K562 (cell line): Measurements from ENCODE around the gene RDH14. TPM values are rescaled to one million over a fixed set of nuclear protein-coding genes. Genes with fewer than 3 reads are reported as not detected.

Experiments
- ATAC-seq: fragments of 200-7000 bp; cut with Tn5 transposase; 3 replicates; pipeline ENCODE4 v1.9.1; 2020; ENCODE audit warnings: moderate library complexity
- BruUV-seq: library from RNA; stranded (reverse); fragments of 400-500 nt; replicated peaks from 2 replicates; lab custom pipeline; 2021; lab: Mats Ljungman, UMichigan
- CTCF ChIA-PET: fragments of 300-600 bp; formaldehyde crosslinking; extraction: SDS; loops from one replicate; lab custom pipeline; 2021; ENCODE audit warnings: low intra/inter-chr PET ratio; lab: Yijun Ruan, JAX
- POLR2A ChIA-PET: fragments of 300-600, 350-650 bp; sonication (Branson Sonifier 250); formaldehyde crosslinking; extraction: SDS; loops from one replicate; lab custom pipeline; 2021; ENCODE audit warnings: antibody characterized with exemption, inconsistent platforms; lab: Yijun Ruan, JAX
- DNase-seq, 4 experiments: peaks; one replicate each; pipeline versions ENCODE4 v3.0.0 to v3.0.0-alpha.2; 2011 to 2018; ENCODE audit warnings: low spot score in 3 of 4, mixed read lengths in 3 of 4; ENCODE audit errors: extremely low read depth in 1 of 4
- FAIRE-seq: peaks from 2 replicates; lab custom pipeline; 2011; peaks lifted over from hg19 to GRCh38; lab: Jason Lieb, UNC
- H2AFZ ChIP-seq: 2 replicates; pipeline ENCODE4 v1.6.0; 2011; ENCODE audit warnings: low read depth, low read length, control low read depth, inconsistent platforms
- H3K27ac ChIP-seq: fragments of 200-600 bp; 3 replicates; pipeline ENCODE4 v1.8.0; 2011; ENCODE audit warnings: low read depth, mild to moderate bottlenecking, control low read depth, inconsistent platforms, low read length, moderate library complexity, mixed read lengths; ENCODE audit errors: extremely low read depth
- H3K27me3 ChIP-seq, 2 experiments: fragments of 300-600 bp in 1 of 2; 2 replicates in 1 of 2; 3 replicates in 1 of 2; pipeline versions ENCODE4 v1.6.0 to v1.8.0; 2011; ENCODE audit warnings: inconsistent platforms in 2 of 2, low read length in 2 of 2, mild to moderate bottlenecking in 1 of 2, mixed read lengths in 1 of 2, moderate library complexity in 1 of 2; ENCODE audit not compliant: control insufficient read depth in 2 of 2, insufficient read depth in 2 of 2
- H3K36me3 ChIP-seq: fragments of 300-600 bp; 3 replicates; pipeline ENCODE4 v1.8.0; 2011; ENCODE audit warnings: mild to moderate bottlenecking, low read length, inconsistent platforms; ENCODE audit not compliant: control insufficient read depth, insufficient read depth
- H3K4me1 ChIP-seq, 2 experiments: fragments of 200-600 bp in 1 of 2; replicated peaks in 1 of 2; 2 replicates in 1 of 2; 3 replicates in 1 of 2; pipeline versions ENCODE4 v1.5.1 to v1.8.0; 2011; ENCODE audit warnings: inconsistent platforms in 2 of 2, low read length in 2 of 2, mild to moderate bottlenecking in 1 of 2, mixed read lengths in 1 of 2, moderate library complexity in 1 of 2; ENCODE audit not compliant: control insufficient read depth in 2 of 2, insufficient read depth in 2 of 2
- H3K4me2 ChIP-seq: 2 replicates; pipeline ENCODE4 v1.6.1; 2011; ENCODE audit warnings: low read length, control low read depth, inconsistent platforms, mixed read lengths; ENCODE audit not compliant: insufficient read depth
- H3K4me3 ChIP-seq: fragments of 200-600 bp; sonication (generic), shearing (Covaris generic); 2 replicates; pipeline ENCODE4 v1.5.1; 2016; ENCODE audit warnings: control low read depth, inconsistent platforms
- H3K79me2 ChIP-seq: fragments of 200-600 bp; 3 replicates; pipeline ENCODE4 v1.8.0; 2011; ENCODE audit warnings: low read length, inconsistent platforms; ENCODE audit not compliant: control insufficient read depth, insufficient read depth
- H3K9ac ChIP-seq, 2 experiments: 2 replicates each; pipeline versions ENCODE4 v1.6.0 to v1.6.1; 2011; ENCODE audit warnings: low read depth in 2 of 2, low read length in 2 of 2, control low read depth in 1 of 2, inconsistent platforms in 1 of 2, mild to moderate bottlenecking in 1 of 2, mixed read lengths in 1 of 2; ENCODE audit not compliant: insufficient read depth in 1 of 2
- H3K9me1 ChIP-seq: one replicate; pipeline ENCODE4 v1.6.0; 2011; ENCODE audit warnings: inconsistent platforms, mild to moderate bottlenecking, low read length, moderate library complexity; ENCODE audit not compliant: control insufficient read depth, insufficient read depth
- H3K9me3 ChIP-seq: replicated peaks from 2 replicates; pipeline ENCODE4 v1.5.1; 2011; ENCODE audit warnings: low read depth, low read length, inconsistent platforms; ENCODE audit not compliant: control insufficient read depth, insufficient read depth
- H4K20me1 ChIP-seq: replicated peaks from 2 replicates; pipeline ENCODE4 v1.6.1; 2011; ENCODE audit warnings: low read length, inconsistent platforms, mixed read lengths; ENCODE audit not compliant: control insufficient read depth, insufficient read depth
- GATAD2A ChIP-seq: fragments of 450-650 bp; IDR thresholded peaks from 2 replicates; pipeline ENCODE4 v1.6.1; 2017
- NFIC ChIP-seq: fragments of 450-650 bp; IDR thresholded peaks from 2 replicates; pipeline ENCODE4 v1.6.1; 2017; ENCODE audit warnings: mild to moderate bottlenecking, inconsistent platforms
- WGBS: fragments of 100-300 bp; shearing (Covaris generic); methylation state at CpG from one replicate; pipeline ENCODE4 v1.1.6; 2016; ENCODE audit warnings: low coverage, mixed read lengths; ENCODE audit not compliant: insufficient coverage; ENCODE audit errors: missing lambda C conversion rate; 5-methylcytosine and 5-hydroxymethylcytosine counted together
- in situ Hi-C: fragments of 300-500 bp; cut with MboI; formaldehyde crosslinking; loops from 4 replicates; pipeline ENCODE4 v1.15.0; 2018; ENCODE audit warnings: inconsistent platforms, mixed read lengths
- intact Hi-C: fragments of 100-400 bp; cut with micrococcal nuclease; formaldehyde crosslinking; loops from 2 replicates; pipeline ENCODE4 v1.14.2; 2022
- polyA plus RNA-seq, 8 experiments: library from polyadenylated mRNA; depleted of rRNA in 4 of 8; stranded (reverse) in 5 of 8; unstranded in 3 of 8; fragments of >200 nt; fragmentation: Nextera tagmentation in 2 of 8; fragmentation: Illumina TruSeq in 1 of 8; extraction: Ambion mirVana in 2 of 8; extraction: Trizol in 1 of 8; gene quantifications; 2 replicates each; pipeline versions ENCODE4 v1.2.1 to v1.2.3, GENCODE V29; 2011 to 2014; ENCODE audit warnings: inconsistent platforms in 1 of 8, missing spikeins in 1 of 8
- total RNA-seq, 7 experiments: library from RNA; depleted of rRNA in 6 of 7; stranded (reverse); fragments of >200 nt in 6 of 7; fragmentation: Illumina TruSeq in 2 of 7; extraction: Trizol in 2 of 7; gene quantifications; 2 replicates each; pipeline versions ENCODE4 v1.2.1 to v1.2.3, GENCODE V29; 2011 to 2021; ENCODE audit warnings: low replicate concordance in 1 of 7
- TF ChIP-seq, protein P1 (sequence below): fragments of 250-450 bp; sonication (Bioruptor Pico); IDR thresholded peaks from 2 replicates; pipeline ENCODE4 v1.5.0; 2020; ENCODE audit warnings: mild to moderate bottlenecking

Gene RDH14
- total and polyA plus RNA-seq, 9 of the 15 experiments (the other 6 are each of a cell fraction or from before 2014, with no cell fraction given): 6.7 to 26.2 (median 20.9) TPM

DNA sequence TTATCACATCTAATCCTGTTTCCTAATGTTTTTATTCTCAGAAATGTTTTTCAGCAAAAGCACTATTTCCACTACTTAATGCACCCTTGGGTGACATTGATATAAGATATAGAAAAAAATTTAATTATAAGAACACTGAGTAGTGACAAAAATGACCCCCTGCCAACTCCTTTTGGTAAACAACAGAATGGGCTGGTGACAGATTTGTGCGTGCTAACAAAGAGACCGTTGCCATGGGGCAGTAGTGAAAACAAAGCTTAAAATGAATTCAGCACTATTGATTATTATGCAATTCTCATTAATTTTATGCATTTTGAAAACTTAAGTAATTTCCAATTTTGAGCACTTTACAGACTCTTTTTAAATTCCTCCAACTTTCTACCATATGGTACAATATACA, 33.1 kb downstream of the RDH14 start:
- FAIRE-seq (no peak), ATAC-seq (no peak), DNase-seq (no peak)
- Histone ChIP-seq H3K9me3 (no peaks in the 10 kb centered on the region), H3K27me3 (no peaks in the 10 kb centered on the region; a peak in 1 of 5 replicates), H3K4me2 (no peak overlapping the region), H3K9ac (no peak overlapping the region), H3K4me3 (no peak overlapping the region), H3K27ac (no peak overlapping the region), H3K79me2 (no peaks in the 10 kb centered on the region), H4K20me1 (no peaks in the 10 kb centered on the region), H3K9me1 (no peaks in the 10 kb centered on the region), H3K36me3 (no peaks in the 10 kb centered on the region), H2AFZ (no peak overlapping the region), H3K4me1 (no peaks in the 10 kb centered on the region)
- intact Hi-C loops: no loop called here
- ChIA-PET POLR2A (no interaction called here), CTCF (no interaction called here)
- TF ChIP-seq, protein P1, sequence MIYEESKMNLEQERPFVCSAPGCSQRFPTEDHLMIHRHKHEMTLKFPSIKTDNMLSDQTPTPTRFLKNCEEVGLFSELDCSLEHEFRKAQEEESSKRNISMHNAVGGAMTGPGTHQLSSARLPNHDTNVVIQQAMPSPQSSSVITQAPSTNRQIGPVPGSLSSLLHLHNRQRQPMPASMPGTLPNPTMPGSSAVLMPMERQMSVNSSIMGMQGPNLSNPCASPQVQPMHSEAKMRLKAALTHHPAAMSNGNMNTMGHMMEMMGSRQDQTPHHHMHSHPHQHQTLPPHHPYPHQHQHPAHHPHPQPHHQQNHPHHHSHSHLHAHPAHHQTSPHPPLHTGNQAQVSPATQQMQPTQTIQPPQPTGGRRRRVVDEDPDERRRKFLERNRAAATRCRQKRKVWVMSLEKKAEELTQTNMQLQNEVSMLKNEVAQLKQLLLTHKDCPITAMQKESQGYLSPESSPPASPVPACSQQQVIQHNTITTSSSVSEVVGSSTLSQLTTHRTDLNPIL (CRISPR knock-in tag): no peak
- in situ Hi-C loops: no loop called here
- WGBS: 4% methylated on average over 2 of the region's 2 CpGs
- no TSS peak for BruUV-seq

GRCh38 chr2:18526429-18526828, 34.0 kb downstream of the RDH14 start:
- WGBS: 0% methylated on average over 7 of the region's 7 CpGs
- no TSS peak for BruUV-seq
- no peaks in the 10 kb centered on the region for H3K4me1 ChIP-seq
- H3K4me2 ChIP-seq: no peak overlapping the region
- H4K20me1 ChIP-seq: no peaks in the 10 kb centered on the region
- no peak overlapping the region for H3K4me3 ChIP-seq
- H3K9ac ChIP-seq: no peak overlapping the region
- ATAC-seq (no peak), DNase-seq (no peak), FAIRE-seq (no peak)
- no peaks in the 10 kb centered on the region for H3K79me2 ChIP-seq
- TF ChIP-seq GATAD2A (no peak), NFIC (no peak)
- H3K9me3 ChIP-seq: no peaks in the 10 kb centered on the region
- ChIA-PET POLR2A (no interaction called here), CTCF (no interaction called here)
- no peaks in the 10 kb centered on the region for H3K36me3 ChIP-seq
- no peak overlapping the region for H3K27ac ChIP-seq
- H3K27me3 ChIP-seq: no peaks in the 10 kb centered on the region; a peak in 1 of 5 replicates
- intact Hi-C loops: no loop called here
- no peak overlapping the region for H2AFZ ChIP-seq
- in situ Hi-C loops: no loop called here
- H3K9me1 ChIP-seq: no peaks in the 10 kb centered on the region
